Activated CD8-positive, alpha-beta memory T cell treated with anti-CD3 and anti-CD28 coated beads, Interleukin-2, amount 10 ng/mL, durations not matched to agents 7 days and 5 days (primary cell): ENCODE measurements around the gene SERPINA6. TPM values are rescaled to one million over a fixed set of nuclear protein-coding genes. Genes with fewer than 3 reads are reported as not detected.

Experiments
- ATAC-seq: fragments of 150-1000 bp; cut with Tn5 transposase; one replicate; pipeline ENCODE4 v1.10.0; 2021; ENCODE audit warnings: moderate library complexity
- CTCF ChIA-PET: fragments of 350-600 bp; sonication (Branson Sonifier 250); formaldehyde crosslinking; loops from one replicate; lab custom pipeline; 2021; ENCODE audit warnings: antibody characterized with exemption; lab: Charles Lee
- DNase-seq: peaks from one replicate; pipeline ENCODE4 v3.0.0-alpha.2; 2020
- H3K27ac Mint-ChIP-seq: one replicate; pipeline ENCODE4 v1.8.0; 2021; ENCODE audit warnings: mild to moderate bottlenecking, mixed read lengths
- H3K27me3 Mint-ChIP-seq: one replicate; pipeline ENCODE4 v1.8.0; 2021; ENCODE audit warnings: mixed read lengths
- H3K36me3 Mint-ChIP-seq: one replicate; pipeline ENCODE4 v1.8.0; 2021; ENCODE audit warnings: mild to moderate bottlenecking, mixed read lengths
- H3K4me1 Mint-ChIP-seq: one replicate; pipeline ENCODE4 v1.8.0; 2021; ENCODE audit warnings: mixed read lengths
- H3K4me3 Mint-ChIP-seq: one replicate; pipeline ENCODE4 v1.8.0; 2021; ENCODE audit warnings: mild to moderate bottlenecking, moderate library complexity, mixed read lengths
- H3K9me3 Mint-ChIP-seq: one replicate; pipeline ENCODE4 v1.8.0; 2022; ENCODE audit warnings: low read depth, mixed read lengths
- total RNA-seq, 2 experiments: library from RNA; stranded (reverse); gene quantifications; one replicate each; pipeline ENCODE4 v1.2.3, GENCODE V29; 2021

Gene SERPINA6
- total RNA-seq, 2 experiments from 2014 or later: not detected

GRCh38 chr14:94329857-94330256 lies 6.7 kb upstream of the SERPINA6 start:
- Mint-ChIP-seq H3K9me3 (no peaks in the 10 kb centered on the region), H3K4me3 (no peak overlapping the region), H3K36me3 (no peaks in the 10 kb centered on the region), H3K27me3 (peaks cover 36% of the 10 kb centered on the region), H3K27ac (no peak overlapping the region), H3K4me1 (no peaks in the 10 kb centered on the region)
- CTCF ChIA-PET: no interaction called here
- DNase-seq (no peak), ATAC-seq (no peak)

GRCh38 chr14:94328196-94328595 lies 5.1 kb upstream of the SERPINA6 start:
- no peak overlapping the region for H3K27ac Mint-ChIP-seq
- ATAC-seq (no peak), DNase-seq (no peak)
- no peaks in the 10 kb centered on the region for H3K9me3 Mint-ChIP-seq
- H3K27me3 Mint-ChIP-seq: peaks cover 22% of the 10 kb centered on the region
- H3K4me3 Mint-ChIP-seq: no peak overlapping the region
- CTCF ChIA-PET: no interaction called here
- no peaks in the 10 kb centered on the region for H3K4me1 Mint-ChIP-seq
- no peaks in the 10 kb centered on the region for H3K36me3 Mint-ChIP-seq

GRCh38 chr14:94321421-94322271 lies 1.5 kb downstream of the SERPINA6 start:
- CTCF ChIA-PET: no interaction called here
- Mint-ChIP-seq H3K27me3 (peaks cover 5% of the 10 kb centered on the region), H3K9me3 (no peaks in the 10 kb centered on the region), H3K4me3 (no peak overlapping the region), H3K27ac (no peak overlapping the region), H3K4me1 (no peaks in the 10 kb centered on the region), H3K36me3 (no peaks in the 10 kb centered on the region)
- DNase-seq (no peak), ATAC-seq (no peak)

GRCh38 chr14:94320243-94320642 lies 2.9 kb downstream of the SERPINA6 start:
- Mint-ChIP-seq H3K36me3 (no peaks in the 10 kb centered on the region), H3K4me1 (no peaks in the 10 kb centered on the region), H3K9me3 (peaks cover 2% of the 10 kb centered on the region), H3K4me3 (no peak overlapping the region), H3K27ac (no peak overlapping the region), H3K27me3 (peaks cover 5% of the 10 kb centered on the region)
- ATAC-seq (no peak), DNase-seq (no peak)
- CTCF ChIA-PET: no interaction called here

- no peak overlapping the region for H3K27ac Mint-ChIP-seq
- no peaks in the 10 kb centered on the region for H3K4me1 Mint-ChIP-seq
- no peak overlapping the region for H3K4me3 Mint-ChIP-seq
- CTCF ChIA-PET: no interaction called here
- no peaks in the 10 kb centered on the region for H3K36me3 Mint-ChIP-seq
- H3K9me3 Mint-ChIP-seq: peaks cover 2% of the 10 kb centered on the region
- DNase-seq (no peak), ATAC-seq (no peak)
- H3K27me3 Mint-ChIP-seq: peaks cover 5% of the 10 kb centered on the region
Observed at GRCh38 chr14:94317259-94317658, 5.9 kb downstream of the SERPINA6 start.

- no peak for ATAC-seq
- Mint-ChIP-seq H3K27me3 (peaks cover 5% of the 10 kb centered on the region), H3K4me3 (no peak overlapping the region), H3K36me3 (no peaks in the 10 kb centered on the region), H3K9me3 (peaks cover 2% of the 10 kb centered on the region), H3K4me1 (no peaks in the 10 kb centered on the region), H3K27ac (no peak overlapping the region)
- CTCF ChIA-PET: no interaction called here
- DNase-seq: no peak
Observed at GRCh38 chr14:94316692-94317091, 6.4 kb downstream of the SERPINA6 start.

GRCh38 chr14:94314890-94315289 lies 8.2 kb downstream of the SERPINA6 start:
- H3K36me3 Mint-ChIP-seq: no peaks in the 10 kb centered on the region
- peaks cover 5% of the 10 kb centered on the region for H3K27me3 Mint-ChIP-seq
- H3K4me3 Mint-ChIP-seq: no peak overlapping the region
- CTCF ChIA-PET: no interaction called here
- peaks cover 2% of the 10 kb centered on the region for H3K9me3 Mint-ChIP-seq
- ATAC-seq (no peak), DNase-seq (no peak)
- no peaks in the 10 kb centered on the region for H3K4me1 Mint-ChIP-seq
- no peak overlapping the region for H3K27ac Mint-ChIP-seq

GRCh38 chr14:94313991-94314655 lies 9.0 kb downstream of the SERPINA6 start:
- Mint-ChIP-seq H3K36me3 (no peaks in the 10 kb centered on the region), H3K27ac (no peak overlapping the region), H3K27me3 (peaks cover 5% of the 10 kb centered on the region), H3K9me3 (peaks cover 2% of the 10 kb centered on the region), H3K4me1 (no peaks in the 10 kb centered on the region), H3K4me3 (no peak overlapping the region)
- no peak for ATAC-seq
- no peak for DNase-seq
- CTCF ChIA-PET: no interaction called here

GRCh38 chr14:94312481-94313246 lies 10.5 kb downstream of the SERPINA6 start:
- Mint-ChIP-seq H3K36me3 (no peaks in the 10 kb centered on the region), H3K4me3 (no peak overlapping the region), H3K9me3 (peaks cover 5% of the 10 kb centered on the region), H3K27me3 (peaks cover 3% of the 10 kb centered on the region), H3K4me1 (no peaks in the 10 kb centered on the region), H3K27ac (no peak overlapping the region)
- CTCF ChIA-PET: no interaction called here
- no peak for DNase-seq
- ATAC-seq: no peak

- DNase-seq (no peak), ATAC-seq (no peak)
- Mint-ChIP-seq H3K27ac (no peak overlapping the region), H3K9me3 (peaks cover 9% of the 10 kb centered on the region), H3K4me1 (peaks cover 1% of the 10 kb centered on the region), H3K36me3 (no peaks in the 10 kb centered on the region), H3K4me3 (no peak overlapping the region), H3K27me3 (no peaks in the 10 kb centered on the region)
- CTCF ChIA-PET: no interaction called here
Observed at GRCh38 chr14:94310248-94310647, 12.9 kb downstream of the SERPINA6 start.

GRCh38 chr14:94309721-94310120 lies 13.4 kb downstream of the SERPINA6 start:
- DNase-seq (no peak), ATAC-seq (no peak)
- H3K27ac Mint-ChIP-seq: no peak overlapping the region
- H3K4me1 Mint-ChIP-seq: peaks cover 1% of the 10 kb centered on the region
- CTCF ChIA-PET: no interaction called here
- no peaks in the 10 kb centered on the region for H3K36me3 Mint-ChIP-seq
- peaks cover 9% of the 10 kb centered on the region for H3K9me3 Mint-ChIP-seq
- H3K4me3 Mint-ChIP-seq: no peak overlapping the region
- no peaks in the 10 kb centered on the region for H3K27me3 Mint-ChIP-seq

- DNase-seq: no peak
- Mint-ChIP-seq H3K27me3 (no peaks in the 10 kb centered on the region), H3K4me3 (no peak overlapping the region), H3K9me3 (peaks cover 9% of the 10 kb centered on the region), H3K27ac (no peak overlapping the region), H3K36me3 (no peaks in the 10 kb centered on the region), H3K4me1 (peaks cover 1% of the 10 kb centered on the region)
- no peak for ATAC-seq
- CTCF ChIA-PET: no interaction called here
Observed at GRCh38 chr14:94307410-94307992, 15.6 kb downstream of the SERPINA6 start.
